CD4-positive, alpha-beta T cell treated with Interleukin-17A for 1 hour (primary cell): ENCODE results near the gene SF3B6.
A peak's percentile ranks its signal among the peaks of the same experiment; 100 is the strongest.
"Not testable (repeated sequence)": the region's sequence is repeated elsewhere in the genome, so short reads cannot be mapped to it uniquely, and the experiment has no call there.

Source experiments
- DNase-seq: peaks from one replicate; pipeline ENCODE4 v3.0.0-alpha.2; 2020

Gene SF3B6

GRCh38 chr2:24075915-24076848 is at the start of gene SF3B6:
Gene SF3B6, minus strand, starts transcription at chr2:24076326. Its CDS starts 97 bp downstream, at chr2:24076229.
- DNase-seq, result peak; percentile 100

GRCh38 chr2:24123922-24124580 is 47.9 kb upstream of the SF3B6 start:
- no peak for DNase-seq

- peak; percentile 58 for DNase-seq
These were observed 47.2 kb upstream of the SF3B6 start, which contains the start of the genes FAM228B and PFN4 for GRCh38 chr2:24123195-24123921. Gene FAM228B, plus strand, starts transcription at chr2:24123469. Its CDS starts 893 bp downstream, at chr2:24124362. Gene PFN4, minus strand, starts transcription at chr2:24123334. Its CDS starts 799 bp downstream, at chr2:24122535.

- DNase-seq, result no peak
These were observed 46.5 kb upstream of the SF3B6 start for GRCh38 chr2:24122366-24123194.

GRCh38 chr2:24121469-24121868 is 45.3 kb upstream of the SF3B6 start:
- no peak for DNase-seq

- DNase-seq, result no peak
These were observed 44.9 kb upstream of the SF3B6 start for GRCh38 chr2:24121066-24121465.

- no peak for DNase-seq
These were observed 41.8 kb upstream of the SF3B6 start for GRCh38 chr2:24117902-24118301.

GRCh38 chr2:24115057-24115456 is 38.9 kb upstream of the SF3B6 start:
- no peak for DNase-seq

GRCh38 chr2:24111407-24111901 is 35.3 kb upstream of the SF3B6 start:
- DNase-seq, result no peak

GRCh38 chr2:24110660-24111303 is 34.7 kb upstream of the SF3B6 start:
- DNase-seq, result no peak

GRCh38 chr2:24109431-24109830 is 33.3 kb upstream of the SF3B6 start:
- DNase-seq, result not testable (repeated sequence)

GRCh38 chr2:24107336-24107735 is 31.2 kb upstream of the SF3B6 start:
- no peak for DNase-seq

GRCh38 chr2:24106786-24107185 is 30.7 kb upstream of the SF3B6 start:
- no peak for DNase-seq

- DNase-seq, result no peak
These were observed 29.7 kb upstream of the SF3B6 start for GRCh38 chr2:24105816-24106215.

- no peak for DNase-seq
These were observed 28.8 kb upstream of the SF3B6 start for GRCh38 chr2:24104906-24105305.

GRCh38 chr2:24104110-24104650 is 28.1 kb upstream of the SF3B6 start:
- DNase-seq, result no peak

GRCh38 chr2:24102677-24103076 is 26.6 kb upstream of the SF3B6 start:
- no peak for DNase-seq

- no peak for DNase-seq
These were observed 25.9 kb upstream of the SF3B6 start for GRCh38 chr2:24101992-24102391.

GRCh38 chr2:24100732-24101131 is 24.6 kb upstream of the SF3B6 start:
- not testable (repeated sequence) for DNase-seq

GRCh38 chr2:24095171-24095677 is 19.1 kb upstream of the SF3B6 start:
- DNase-seq, result not testable (repeated sequence)

- DNase-seq, result not testable (repeated sequence)
These were observed 17.1 kb upstream of the SF3B6 start for GRCh38 chr2:24093270-24093669.
